ENCODE results near the gene PPP1R1C.

PPP1R1C gene

GRCh38 chr2:182038576-182038975, 52.9 kb downstream of the PPP1R1C start:
- no peak for DNase-seq (ENCODE audit: low spot score)
- no peak overlapping the region for H3K27ac ChIP-seq

GRCh38 chr2:182043021-182043420, 57.4 kb downstream of the PPP1R1C start:
- Histone ChIP-seq H3K27ac (no peak overlapping the region), H3K4me3 (no peak overlapping the region)
- no peak for DNase-seq (ENCODE audit: low spot score)
- no peak for TF ChIP-seq CTCF (IDR thresholded peaks at IDR 0.05)

More at GRCh38 chr2:182038576-182038975, 52.9 kb downstream of the PPP1R1C start:
- no peak for TF ChIP-seq CTCF (IDR thresholded peaks at IDR 0.05)
- no peak overlapping the region for H3K4me3 ChIP-seq

GRCh38 chr2:182043861-182044260, 58.2 kb downstream of the PPP1R1C start:
- no peak for DNase-seq (ENCODE audit: low spot score)
- H3K4me3 ChIP-seq, result no peak overlapping the region

GRCh38 chr2:182047544-182047943, 61.9 kb downstream of the PPP1R1C start:
- no peak overlapping the region for H3K27ac ChIP-seq
- TF ChIP-seq CTCF (IDR thresholded peaks at IDR 0.05), result no peak
- no peak for DNase-seq (ENCODE audit: low spot score)
- no peak overlapping the region for H3K4me3 ChIP-seq

More at GRCh38 chr2:182043861-182044260, 58.2 kb downstream of the PPP1R1C start:
- no peak for TF ChIP-seq CTCF (IDR thresholded peaks at IDR 0.05)
- no peak overlapping the region for H3K27ac ChIP-seq

GRCh38 chr2:182048088-182048487, 62.4 kb downstream of the PPP1R1C start:
- no peak for TF ChIP-seq CTCF (IDR thresholded peaks at IDR 0.05)
- DNase-seq (ENCODE audit: low spot score), result no peak
- Histone ChIP-seq H3K27ac (no peak overlapping the region), H3K4me3 (no peak overlapping the region)

GRCh38 chr2:182048621-182049020, 63.0 kb downstream of the PPP1R1C start:
- Histone ChIP-seq H3K4me3 (no peak overlapping the region), H3K27ac (no peak overlapping the region)
- DNase-seq (ENCODE audit: low spot score), result no peak
- TF ChIP-seq CTCF (IDR thresholded peaks at IDR 0.05), result no peak

GRCh38 chr2:182049372-182050148, 63.9 kb downstream of the PPP1R1C start:
- no peak overlapping the region for H3K27ac ChIP-seq
- DNase-seq (ENCODE audit: low spot score), result no peak
- no peak for TF ChIP-seq CTCF (IDR thresholded peaks at IDR 0.05)

More at GRCh38 chr2:182049372-182050148, 63.9 kb downstream of the PPP1R1C start:
- no peak overlapping the region for H3K4me3 ChIP-seq

Measured in coronary artery (tissue), 2 donors.